NCI-H2196 treated with DMSO at 0.1 percent for 48 hours (cell line): ENCODE measurements around the gene NRSN2.
"Not testable (repeated sequence)": the region's sequence is repeated elsewhere in the genome, so short reads cannot be mapped to it uniquely, and the experiment has no call there.

Source experiments
- DNase-seq: peaks from one replicate; lab custom pipeline; 2025; ENCODE audit not compliant: unreplicated experiment; lab: John Stamatoyannopoulos, UW

NRSN2 gene

DNA sequence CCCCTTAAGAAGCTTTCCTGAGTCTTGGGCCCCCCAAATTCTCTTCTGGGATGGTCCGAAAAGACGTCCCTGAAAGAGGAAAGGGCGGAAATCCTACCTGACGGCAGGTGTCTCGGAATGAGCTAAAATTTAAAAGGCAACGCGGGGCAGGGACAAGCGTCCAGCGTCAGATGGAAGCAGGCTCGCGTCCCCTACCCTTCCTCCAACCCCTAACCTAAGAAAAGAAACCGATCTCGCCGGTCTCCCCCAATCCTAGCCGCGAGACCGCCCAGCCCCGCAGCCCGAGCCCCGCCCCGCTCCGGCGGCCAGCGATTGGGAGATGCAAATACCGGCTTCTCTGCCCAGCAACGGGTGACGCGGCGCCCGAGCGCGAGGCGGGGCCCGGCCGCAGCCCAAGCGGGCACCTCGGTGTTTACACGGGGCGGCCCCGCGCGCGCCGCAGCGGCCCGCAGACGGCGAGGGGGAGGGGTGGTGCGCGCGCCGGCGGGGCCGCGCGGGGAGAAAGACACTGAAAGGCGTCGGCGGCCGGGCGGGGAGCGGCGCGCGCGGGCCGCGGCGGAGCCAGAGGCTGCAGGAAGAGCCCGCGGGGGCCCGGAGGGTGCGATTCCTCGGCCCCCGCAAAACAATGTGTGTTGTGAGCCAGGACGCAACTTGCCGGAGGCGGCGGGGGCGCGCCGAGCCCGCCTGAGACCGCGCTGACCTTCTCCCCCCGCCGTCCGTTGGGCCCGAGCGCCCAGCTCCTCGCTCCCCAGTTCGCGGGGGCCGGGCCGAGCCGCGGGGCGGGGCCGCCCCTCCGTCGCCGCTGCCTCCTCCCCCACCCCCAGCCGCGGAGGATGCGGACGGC lies 21.6 kb upstream of the NRSN2 start, which contains the start of gene SOX12:
Gene SOX12, plus strand, starts transcription at position 508 of the 844 bp plus-strand sequence. CDS start 373 bp downstream, outside the sequence.
- peak; percentile 91 for DNase-seq

DNA sequence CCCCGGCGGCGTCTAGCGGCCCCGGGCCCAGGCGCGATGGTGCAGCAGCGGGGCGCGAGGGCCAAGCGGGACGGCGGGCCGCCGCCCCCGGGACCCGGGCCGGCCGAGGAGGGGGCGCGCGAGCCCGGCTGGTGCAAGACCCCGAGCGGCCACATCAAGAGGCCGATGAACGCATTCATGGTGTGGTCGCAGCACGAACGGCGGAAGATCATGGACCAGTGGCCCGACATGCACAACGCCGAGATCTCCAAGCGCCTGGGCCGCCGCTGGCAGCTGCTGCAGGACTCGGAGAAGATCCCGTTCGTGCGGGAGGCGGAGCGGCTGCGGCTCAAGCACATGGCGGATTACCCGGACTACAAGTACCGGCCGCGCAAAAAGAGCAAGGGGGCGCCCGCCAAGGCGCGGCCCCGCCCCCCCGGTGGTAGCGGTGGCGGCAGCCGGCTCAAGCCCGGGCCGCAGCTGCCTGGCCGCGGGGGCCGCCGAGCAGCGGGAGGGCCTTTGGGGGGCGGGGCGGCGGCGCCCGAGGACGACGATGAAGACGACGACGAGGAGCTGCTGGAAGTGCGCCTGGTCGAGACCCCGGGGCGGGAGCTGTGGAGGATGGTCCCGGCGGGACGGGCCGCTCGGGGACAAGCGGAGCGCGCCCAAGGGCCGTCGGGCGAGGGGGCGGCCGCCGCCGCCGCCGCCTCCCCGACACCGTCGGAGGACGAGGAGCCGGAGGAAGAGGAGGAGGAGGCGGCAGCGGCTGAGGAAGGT lies 20.8 kb upstream of the NRSN2 start:
- no peak for DNase-seq

DNA sequence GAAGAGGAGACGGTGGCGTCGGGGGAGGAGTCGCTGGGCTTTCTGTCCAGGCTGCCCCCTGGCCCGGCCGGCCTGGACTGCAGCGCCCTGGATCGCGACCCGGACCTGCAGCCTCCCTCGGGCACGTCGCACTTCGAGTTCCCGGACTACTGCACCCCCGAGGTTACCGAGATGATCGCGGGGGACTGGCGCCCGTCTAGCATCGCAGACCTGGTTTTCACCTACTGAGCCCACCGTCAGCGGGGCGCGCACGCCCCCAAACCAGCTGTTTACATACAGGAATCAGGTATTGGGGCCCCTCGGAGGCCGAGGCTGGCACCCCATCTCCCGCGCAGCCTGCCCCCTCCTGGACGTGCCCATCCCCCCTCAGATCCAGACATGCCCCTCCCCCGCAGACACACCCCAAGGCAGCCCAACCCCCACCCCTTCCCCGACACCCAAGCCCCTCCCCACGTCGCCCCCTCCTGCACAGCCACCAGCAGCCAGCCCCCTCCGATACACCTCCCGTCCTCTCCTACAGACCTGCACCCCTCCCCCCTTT lies 20.2 kb upstream of the NRSN2 start:
- no peak for DNase-seq

DNA sequence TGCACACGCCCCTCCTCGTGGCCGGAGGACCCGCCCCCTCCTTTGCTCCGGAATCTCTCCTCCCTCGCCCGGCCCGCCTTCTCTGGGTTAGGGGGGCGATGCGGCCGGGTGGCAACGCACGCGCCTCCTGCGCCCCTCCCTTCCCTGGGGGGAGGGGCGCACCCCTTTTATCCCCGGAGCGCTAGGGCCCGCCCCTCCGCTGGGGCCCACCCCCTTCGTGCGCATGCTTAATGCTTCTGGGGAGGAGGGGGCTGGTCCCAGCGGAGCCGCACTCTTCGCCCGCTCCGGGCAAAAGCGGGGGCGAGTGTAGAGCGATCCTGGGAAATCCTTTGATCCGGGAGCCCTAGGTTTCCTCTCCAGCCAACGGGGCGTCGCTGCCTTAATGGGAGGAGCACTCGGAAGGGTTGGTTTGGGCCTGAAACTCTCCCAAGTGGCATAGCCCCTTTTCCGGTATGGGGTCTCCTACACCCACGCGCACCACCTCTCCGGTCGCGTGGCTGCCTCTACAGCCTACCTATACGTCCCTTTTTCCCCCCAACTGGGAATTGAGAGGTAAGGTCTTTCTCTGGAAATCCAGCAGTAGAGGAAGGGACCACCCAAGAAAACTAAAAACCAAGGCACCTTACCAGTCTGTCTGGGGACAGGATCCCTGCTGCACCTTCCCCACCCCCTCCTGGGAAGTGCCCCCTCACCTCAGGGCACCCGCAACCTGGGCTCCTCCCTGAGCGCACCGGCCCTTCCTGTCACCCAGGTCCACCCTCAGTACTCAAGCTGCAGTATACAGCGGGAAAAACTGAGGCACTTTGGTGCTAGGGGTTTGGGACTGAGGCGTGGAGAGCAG lies 19.5 kb upstream of the NRSN2 start:
- DNase-seq, result peak; percentile 81

DNA sequence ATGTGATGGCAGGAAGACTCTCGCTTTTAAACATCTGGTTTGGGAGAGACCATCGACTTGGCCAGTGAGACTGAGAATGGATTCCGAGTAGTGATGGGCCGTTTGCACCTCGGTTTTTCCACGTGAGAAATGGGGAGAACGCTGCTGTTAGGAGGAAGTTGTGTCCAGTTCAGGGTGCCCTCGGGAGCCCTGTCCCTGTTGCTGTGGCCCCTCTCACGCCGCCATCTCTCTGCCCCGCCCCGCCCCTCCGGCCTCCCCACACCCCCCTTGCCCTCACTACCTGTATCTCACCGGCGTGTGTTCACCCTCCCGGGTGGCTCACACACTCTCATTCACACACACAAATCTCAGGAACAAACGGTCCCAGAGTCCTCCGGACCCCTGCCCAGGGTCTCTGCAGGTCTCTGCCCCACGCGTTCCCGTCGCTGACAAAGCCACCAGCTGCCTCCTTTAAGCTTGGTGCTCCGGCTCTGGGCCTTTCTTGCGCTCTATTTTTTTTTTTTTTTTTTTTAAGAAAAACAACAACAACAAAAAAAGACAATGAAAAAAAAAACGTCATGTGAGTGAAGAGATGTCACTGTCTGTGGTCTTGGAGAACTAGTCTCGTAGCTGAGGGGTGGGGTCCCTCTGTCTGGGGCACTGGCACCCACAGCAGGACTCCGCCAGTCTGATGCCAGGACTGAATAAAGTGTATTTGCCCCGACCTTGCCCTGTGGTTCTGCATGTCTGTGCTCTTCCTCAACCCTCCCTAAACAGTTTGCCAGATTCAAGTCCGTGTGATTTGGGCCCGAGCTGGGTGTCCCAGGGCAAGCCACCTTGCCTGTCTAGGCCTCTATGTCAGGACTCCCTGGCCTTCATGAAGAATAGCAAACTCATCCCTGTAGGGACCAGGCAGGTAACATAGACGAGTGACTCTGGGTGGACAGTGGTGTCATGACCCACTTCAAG lies 18.6 kb upstream of the NRSN2 start:
- no peak for DNase-seq

DNA sequence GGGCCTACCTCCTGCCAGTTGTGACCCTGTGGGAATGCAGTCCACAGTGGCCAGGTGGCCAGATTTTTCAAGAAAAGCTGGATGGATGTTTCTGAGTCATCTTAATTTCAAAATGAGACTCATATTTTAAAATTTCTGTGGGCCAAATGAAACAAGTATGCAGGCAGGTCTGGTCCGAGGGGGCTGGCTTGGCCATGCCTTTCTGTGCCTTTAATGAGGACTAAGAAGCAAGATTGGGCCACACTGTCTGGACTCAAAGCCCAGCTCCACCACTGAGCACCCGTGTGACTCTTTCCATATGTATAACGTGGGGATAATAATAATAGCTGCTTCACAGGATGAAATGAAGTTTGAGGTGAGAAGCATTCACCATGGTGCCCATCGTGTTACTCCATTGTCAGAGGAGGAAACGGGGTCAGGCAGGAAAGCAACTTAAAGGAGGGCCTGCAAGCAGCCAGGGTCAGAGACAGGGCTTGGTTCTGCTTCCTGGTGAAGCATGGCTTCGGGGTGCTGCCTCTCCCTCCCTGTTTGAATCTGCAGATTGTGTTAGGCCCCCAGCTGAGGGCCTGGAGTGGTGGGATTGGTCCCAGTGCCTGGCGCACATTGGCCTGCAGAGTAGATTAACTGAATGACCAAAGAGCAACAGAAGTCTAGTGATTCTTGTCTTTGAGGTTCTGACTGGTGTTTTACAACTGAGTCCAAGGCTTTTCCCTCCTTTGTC lies 17.8 kb upstream of the NRSN2 start:
- no peak for DNase-seq

DNA sequence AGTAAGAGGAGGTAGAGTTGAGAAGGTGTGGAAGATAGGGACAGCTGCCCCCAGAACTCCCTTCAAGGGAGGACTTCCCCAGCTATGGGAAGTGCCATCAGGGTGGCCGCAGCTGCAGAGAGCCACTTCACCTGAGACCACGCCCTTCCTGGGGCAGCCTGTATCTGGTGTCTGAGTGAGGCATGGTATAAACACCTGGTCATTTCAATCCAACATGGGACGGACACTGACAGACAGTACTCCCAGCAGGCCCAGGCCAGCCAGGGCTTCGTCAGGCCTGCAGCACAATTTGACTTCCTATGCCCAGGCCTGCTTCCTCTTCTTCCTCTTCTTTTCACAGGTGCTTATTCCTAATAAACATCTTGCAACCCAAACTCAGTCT lies 17.1 kb upstream of the NRSN2 start:
- no peak for DNase-seq

DNA sequence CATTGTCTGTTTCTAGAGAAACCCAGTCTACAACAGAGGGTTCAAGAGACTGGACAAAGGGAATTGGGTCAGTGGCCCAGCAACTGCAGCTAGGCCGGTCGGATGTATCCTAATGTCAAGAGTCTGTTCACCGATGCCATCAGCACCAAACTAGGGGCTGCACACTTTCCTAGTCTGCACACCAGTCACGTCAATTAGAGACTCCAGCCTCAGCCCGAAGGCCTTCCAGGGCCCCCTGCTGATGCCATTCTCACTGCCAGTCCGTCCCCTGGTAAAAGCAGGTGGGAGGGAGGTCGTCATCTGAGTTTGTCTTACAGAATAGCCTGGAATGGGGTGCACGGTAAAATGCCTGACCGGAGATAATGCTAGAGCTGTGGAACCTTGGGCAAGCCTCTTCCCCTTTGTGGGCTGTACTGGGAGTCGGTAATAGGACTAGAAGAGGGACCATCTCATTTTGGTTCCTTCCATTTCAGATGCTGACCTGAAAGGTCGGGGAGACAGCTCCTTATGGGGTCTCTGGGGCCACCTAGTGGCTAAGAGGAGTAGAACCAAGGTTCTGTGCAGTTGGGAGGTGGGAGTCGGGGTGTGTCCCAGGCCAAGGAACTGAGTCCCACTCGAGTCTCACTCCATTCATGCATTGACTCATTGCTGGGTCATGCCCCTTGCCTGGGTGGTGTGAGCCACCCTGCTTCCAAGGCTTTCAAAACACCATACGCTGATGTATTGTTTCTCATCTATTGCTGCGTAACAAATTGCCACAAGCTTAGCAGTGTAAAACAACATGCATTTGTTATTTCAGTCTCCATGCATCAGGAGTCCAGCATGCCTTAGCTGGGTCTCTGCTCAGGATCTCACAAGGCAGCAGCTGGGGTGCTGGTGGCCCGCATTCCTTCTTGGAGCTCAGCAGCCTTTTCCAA lies 16.4 kb upstream of the NRSN2 start:
- peak; percentile 48 for DNase-seq

DNA sequence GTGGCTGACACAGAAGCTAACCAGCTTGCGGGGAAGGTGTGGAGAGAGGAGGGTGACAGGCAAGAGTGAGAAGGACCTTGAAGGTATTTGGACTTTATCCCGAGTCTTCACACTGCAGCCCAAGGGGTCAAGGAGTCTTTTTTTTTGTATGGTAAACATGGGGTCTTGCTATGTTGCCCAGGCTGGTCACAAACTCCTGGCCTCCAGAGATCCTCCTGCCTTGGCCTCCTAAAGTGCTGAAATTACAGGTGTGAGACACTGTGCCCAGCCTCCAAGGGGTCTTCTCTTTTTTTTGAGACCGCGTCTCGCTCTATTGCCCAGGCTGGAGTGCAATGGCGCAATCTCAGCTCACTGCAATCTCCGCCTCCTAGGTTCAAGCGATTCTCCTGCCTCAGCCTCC lies 12.3 kb upstream of the NRSN2 start:
- DNase-seq, result no peak

DNA sequence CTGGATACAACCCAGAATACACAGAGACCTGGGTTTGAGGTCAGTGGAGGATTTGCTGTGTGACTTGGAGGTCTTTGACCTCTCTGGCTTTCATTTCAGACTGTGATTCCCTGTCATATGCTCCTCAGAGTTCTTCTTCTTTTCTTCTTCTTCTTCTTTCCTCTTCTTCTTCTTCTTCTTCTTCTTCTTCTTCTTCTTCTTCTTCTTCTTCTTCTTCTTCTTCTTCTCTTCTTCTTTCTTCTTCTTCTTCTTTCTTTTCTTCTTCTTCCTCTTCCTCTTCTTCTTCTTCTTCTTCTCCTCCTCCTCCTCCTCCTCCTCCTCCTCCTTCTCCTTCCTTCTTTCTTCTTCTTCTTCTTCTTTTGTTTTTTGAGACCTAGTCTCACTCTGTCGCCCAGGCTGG lies 10.9 kb upstream of the NRSN2 start:
- DNase-seq, result not testable (repeated sequence)

DNA sequence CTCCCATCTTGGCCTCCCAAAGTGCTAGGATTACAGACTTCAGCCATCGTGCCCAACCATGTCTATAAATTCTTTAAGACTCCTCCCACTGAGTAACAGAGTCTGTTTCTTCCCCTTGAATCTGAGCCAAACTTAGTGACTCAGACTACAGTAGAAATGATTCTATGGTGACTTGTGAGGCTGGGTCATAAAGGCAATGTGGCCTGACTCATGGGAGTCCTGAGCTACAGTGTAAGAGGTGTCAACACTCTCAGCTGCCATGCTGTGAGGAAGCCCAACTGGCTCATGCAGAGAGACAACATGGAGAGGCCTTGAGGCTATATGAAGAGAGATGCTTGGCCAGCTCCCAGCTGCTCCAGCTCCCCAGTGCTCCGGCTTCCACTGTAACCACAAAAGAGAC lies 5.2 kb upstream of the NRSN2 start:
- no peak for DNase-seq

DNA sequence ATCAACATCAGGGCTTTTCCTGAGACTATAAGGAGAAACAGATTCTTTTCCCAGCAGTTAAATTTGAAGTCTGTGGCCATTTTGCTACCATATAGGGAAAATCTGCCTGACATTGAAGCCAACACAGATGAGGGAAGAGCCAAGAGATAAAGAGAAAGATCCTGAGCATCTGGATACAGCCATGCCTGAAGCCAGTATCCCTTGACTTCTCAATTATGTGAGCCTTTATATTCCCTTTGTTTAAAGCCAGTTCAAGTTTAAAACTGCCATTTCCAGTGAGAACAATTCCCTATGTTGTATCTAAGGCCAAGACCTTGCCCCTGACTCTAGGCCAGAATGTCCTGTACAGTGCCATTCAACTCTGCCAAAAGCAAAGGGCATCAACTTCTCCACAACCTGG lies 3.8 kb upstream of the NRSN2 start:
- no peak for DNase-seq

DNA sequence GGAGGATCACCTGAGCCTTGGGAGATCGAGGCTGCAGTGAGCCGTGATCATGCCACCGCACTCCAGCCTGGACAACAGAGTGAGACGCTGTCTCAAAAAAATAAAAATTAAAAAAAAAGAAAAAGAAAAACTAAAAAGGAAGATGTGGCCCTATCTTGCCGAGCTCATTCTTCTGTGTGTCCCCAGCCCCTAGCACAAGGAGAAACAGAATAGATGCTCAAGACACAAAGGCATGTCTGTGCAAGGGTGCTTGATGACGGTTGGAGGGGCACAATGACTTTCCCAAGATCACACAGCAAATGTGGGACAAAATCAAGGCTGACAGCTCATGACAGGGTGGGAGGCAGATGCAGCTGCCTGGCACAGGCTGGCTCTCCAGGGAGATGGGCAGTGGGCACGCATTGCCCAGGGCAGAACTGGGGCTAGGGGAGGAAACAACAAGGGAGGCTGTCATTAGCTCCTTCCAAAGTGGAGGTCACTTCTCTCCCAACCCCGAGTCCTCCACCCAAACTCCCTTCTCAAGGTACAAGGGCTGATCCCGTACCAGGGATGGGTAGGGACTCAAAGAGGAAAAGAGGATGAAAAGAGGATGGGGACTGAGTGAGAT lies 775 bp upstream of the NRSN2 start:
- DNase-seq, result no peak

DNA sequence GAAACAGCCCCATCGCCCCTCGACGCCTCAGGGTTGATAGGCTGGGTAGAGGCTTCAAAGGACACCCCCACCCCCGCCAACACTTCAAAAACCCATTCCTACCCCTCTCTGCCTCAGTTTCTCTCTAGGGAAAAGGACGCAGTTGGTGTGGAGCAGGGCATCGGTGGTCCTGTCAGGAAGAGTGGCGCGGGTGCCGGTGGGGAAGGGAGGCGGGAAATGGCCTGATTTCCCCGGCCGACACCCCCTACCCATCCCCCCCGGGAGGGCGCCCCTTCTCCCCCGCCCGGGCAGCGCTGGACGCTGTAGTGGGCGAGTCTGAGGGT lies 367 bp downstream of the NRSN2 start:
- no peak for DNase-seq

DNA sequence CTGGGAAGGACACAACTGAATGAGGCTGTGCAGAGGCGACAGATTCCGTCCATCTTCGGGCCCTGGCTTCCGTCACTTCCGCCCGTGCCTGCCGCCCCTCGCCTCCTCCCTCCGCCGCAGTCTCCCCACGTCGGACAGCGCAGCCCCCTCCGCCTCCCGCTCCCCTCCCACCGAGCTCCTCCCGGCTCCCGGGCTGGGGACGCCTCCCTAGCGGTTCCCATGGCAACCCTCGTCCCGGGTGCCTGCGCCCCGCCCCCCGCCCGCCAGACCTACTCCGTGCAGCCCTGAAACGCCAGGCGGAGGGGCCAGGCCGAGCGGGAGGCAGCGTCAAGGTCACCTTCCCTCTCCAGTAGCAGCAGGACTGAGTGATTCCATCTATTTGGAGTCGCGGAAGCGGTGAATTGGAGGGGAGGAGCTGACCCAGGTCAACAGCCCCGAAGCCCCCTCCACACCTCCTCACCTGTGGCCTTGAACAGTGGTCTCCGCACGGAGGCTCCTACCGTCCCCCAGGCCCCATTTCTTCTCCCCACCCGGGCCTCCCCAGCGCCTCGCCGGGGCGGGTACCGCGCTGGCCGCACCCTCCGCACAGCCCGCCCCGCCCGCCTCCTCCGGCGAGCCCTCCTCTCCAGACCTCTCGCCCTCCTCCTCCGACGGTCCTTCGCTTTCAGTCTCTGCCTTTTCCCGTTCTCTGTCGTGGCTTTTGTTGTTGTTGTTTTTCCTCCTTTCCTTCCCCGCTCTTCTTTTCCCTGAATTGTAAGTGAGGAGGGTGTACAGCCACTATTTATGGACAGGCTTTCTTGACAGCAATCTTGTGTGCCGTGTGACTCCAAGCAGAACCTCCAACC lies 951 bp downstream of the NRSN2 start:
- DNase-seq, result peak; percentile 93

DNA sequence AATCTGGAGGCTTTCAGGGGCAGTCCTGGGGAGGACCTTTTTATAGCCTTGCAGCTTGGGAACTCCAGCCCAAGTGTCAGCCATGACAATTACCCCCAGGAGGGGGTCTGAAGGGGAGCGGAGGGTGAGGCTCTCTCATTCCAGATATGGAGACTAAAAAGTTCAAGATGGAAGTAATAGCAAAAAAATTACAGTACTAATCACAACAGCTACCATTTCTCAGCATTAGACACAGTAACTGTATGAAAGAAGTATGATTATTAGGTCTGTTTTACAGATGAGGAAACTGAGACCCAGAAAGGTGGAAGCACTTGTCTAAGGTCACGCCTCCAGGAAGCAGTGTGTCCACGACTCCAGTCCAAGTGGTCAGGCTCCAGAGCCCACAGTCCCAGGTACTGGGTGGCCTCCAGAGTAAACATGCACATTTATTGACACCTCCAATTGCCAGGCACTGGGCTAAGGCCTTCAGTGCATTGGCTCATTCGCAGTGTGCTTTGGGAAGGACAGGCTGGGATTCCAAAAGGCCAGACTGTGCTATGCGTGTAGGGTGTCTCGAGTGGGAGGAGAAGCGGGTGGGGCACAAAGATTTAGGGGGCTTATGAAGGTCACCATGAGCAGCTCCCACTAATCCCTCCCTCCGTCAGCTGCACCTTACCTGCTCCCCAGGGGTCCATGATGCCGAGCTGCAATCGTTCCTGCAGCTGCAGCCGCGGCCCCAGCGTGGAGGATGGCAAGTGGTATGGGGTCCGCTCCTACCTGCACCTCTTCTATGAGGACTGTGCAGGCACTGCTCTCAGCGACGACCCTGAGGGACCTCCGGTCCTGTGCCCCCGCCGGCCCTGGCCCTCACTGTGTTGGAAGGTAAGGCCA lies 2.3 kb downstream of the NRSN2 start:
- no peak for DNase-seq
